SU-DHL-6 (cell line): ENCODE data around the gene ST3GAL5.

Source experiments
- EZH2phosphoT487 ChIP-seq: fragments of 200-600 bp; sonication (generic), shearing (Covaris generic); conservative IDR thresholded peaks from 2 replicates; pipeline ENCODE4 v1.6.1; 2018; ENCODE audit warnings: mild to moderate bottlenecking, antibody characterized with exemption, low read length, moderate library complexity, mixed read lengths
- TF ChIP-seq, protein P1 (sequence below): fragments of 200-600 bp; sonication (generic); IDR thresholded peaks from one replicate; pipeline ENCODE4 v1.5.1; 2017; ENCODE audit warnings: antibody characterized with exemption, mild to moderate bottlenecking, low read length, moderate library complexity; ENCODE audit not compliant: insufficient read depth, poor library complexity, severe bottlenecking

DNA sequence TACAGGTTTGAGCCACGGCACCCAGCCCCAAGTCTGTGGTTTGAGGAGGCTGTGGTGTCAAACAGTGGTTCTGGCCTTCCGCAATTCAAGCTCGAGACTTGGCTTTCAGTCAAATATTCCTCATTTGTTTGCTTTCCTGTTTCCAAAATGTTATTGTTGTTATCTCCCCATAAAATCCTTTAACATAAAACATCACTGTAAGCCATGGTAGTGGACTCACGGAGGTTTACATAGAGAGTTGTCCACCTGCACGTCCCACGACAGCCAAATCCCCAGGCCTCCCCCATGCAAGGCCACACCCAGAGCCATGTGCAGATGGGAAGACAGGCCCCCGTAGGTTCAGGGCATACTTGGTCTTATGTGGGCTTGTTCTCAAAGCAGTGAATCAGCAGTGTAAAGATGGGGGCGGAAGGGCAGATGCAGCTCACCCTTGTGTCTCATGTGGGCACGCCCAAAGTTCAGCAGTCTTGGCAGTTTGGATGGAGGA lies 18.9 kb upstream of the ST3GAL5 start:
- TF ChIP-seq, protein P1, sequence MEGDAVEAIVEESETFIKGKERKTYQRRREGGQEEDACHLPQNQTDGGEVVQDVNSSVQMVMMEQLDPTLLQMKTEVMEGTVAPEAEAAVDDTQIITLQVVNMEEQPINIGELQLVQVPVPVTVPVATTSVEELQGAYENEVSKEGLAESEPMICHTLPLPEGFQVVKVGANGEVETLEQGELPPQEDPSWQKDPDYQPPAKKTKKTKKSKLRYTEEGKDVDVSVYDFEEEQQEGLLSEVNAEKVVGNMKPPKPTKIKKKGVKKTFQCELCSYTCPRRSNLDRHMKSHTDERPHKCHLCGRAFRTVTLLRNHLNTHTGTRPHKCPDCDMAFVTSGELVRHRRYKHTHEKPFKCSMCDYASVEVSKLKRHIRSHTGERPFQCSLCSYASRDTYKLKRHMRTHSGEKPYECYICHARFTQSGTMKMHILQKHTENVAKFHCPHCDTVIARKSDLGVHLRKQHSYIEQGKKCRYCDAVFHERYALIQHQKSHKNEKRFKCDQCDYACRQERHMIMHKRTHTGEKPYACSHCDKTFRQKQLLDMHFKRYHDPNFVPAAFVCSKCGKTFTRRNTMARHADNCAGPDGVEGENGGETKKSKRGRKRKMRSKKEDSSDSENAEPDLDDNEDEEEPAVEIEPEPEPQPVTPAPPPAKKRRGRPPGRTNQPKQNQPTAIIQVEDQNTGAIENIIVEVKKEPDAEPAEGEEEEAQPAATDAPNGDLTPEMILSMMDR = no peak
- no peak for TF ChIP-seq EZH2phosphoT487
